Caco-2 (cell line): ENCODE results near the gene NTRK2. TPM values are rescaled to one million over a fixed set of nuclear protein-coding genes. Genes with fewer than 3 reads are reported as not detected.

Source experiments
- BruUV-seq: library from RNA; stranded (reverse); fragments of 400-500 nt; replicated peaks from 2 replicates; lab custom pipeline; 2021; lab: Mats Ljungman, UMichigan
- CTCF ChIA-PET: fragments of 300-600 bp; sonication (Branson Sonifier 250); formaldehyde crosslinking; loops from one replicate; lab custom pipeline; 2022; ENCODE audit warnings: antibody characterized with exemption; lab: Charles Lee
- POLR2A ChIA-PET: fragments of 300-600 bp; sonication (Branson Sonifier 250); formaldehyde crosslinking; loops from one replicate; lab custom pipeline; 2022; ENCODE audit warnings: antibody characterized with exemption; lab: Charles Lee
- DNase-seq, 2 experiments: peaks; one replicate each; pipeline versions ENCODE4 v3.0.0 to v3.0.0-alpha.2; 2020 to 2022
- H3K27me3 ChIP-seq: replicated peaks from 2 replicates; pipeline ENCODE4 v1.6.0; 2011; ENCODE audit warnings: low read length; ENCODE audit not compliant: control insufficient read depth, insufficient read depth
- H3K36me3 ChIP-seq: 2 replicates; pipeline ENCODE4 v1.5.1; 2011; ENCODE audit warnings: low read length; ENCODE audit not compliant: control insufficient read depth, insufficient read depth
- H3K4me1 ChIP-seq: fragments of 250-450 bp; sonication (Bioruptor Pico); 2 replicates; pipeline ENCODE4 v1.5.1; 2020; ENCODE audit warnings: mild to moderate bottlenecking
- H3K4me3 ChIP-seq: 2 replicates; pipeline ENCODE4 v1.5.1; 2011; ENCODE audit warnings: low read depth, mild to moderate bottlenecking, control low read depth, low read length
- H3K9me3 ChIP-seq: fragments of 250-450 bp; sonication (Bioruptor Pico); 2 replicates; pipeline ENCODE4 v1.5.1; 2020; ENCODE audit warnings: mild to moderate bottlenecking, moderate library complexity
- H3K27ac Mint-ChIP-seq: one replicate; pipeline ENCODE4 v1.8.0; 2022; ENCODE audit warnings: mixed read lengths; ENCODE audit not compliant: unreplicated experiment
- H3K27me3 Mint-ChIP-seq: one replicate; pipeline ENCODE4 v1.8.0; 2022; ENCODE audit warnings: mixed read lengths; ENCODE audit not compliant: insufficient read depth, unreplicated experiment
- H3K36me3 Mint-ChIP-seq: one replicate; pipeline ENCODE4 v1.8.0; 2022; ENCODE audit warnings: mild to moderate bottlenecking, mixed read lengths; ENCODE audit not compliant: insufficient read depth, unreplicated experiment
- H3K4me1 Mint-ChIP-seq: one replicate; pipeline ENCODE4 v1.8.0; 2022; ENCODE audit warnings: low read depth, mixed read lengths; ENCODE audit not compliant: unreplicated experiment
- H3K4me3 Mint-ChIP-seq: one replicate; pipeline ENCODE4 v1.8.0; 2022; ENCODE audit warnings: mild to moderate bottlenecking, moderate library complexity, mixed read lengths; ENCODE audit not compliant: unreplicated experiment
- H3K9me3 Mint-ChIP-seq: one replicate; pipeline ENCODE4 v1.8.0; 2022; ENCODE audit warnings: mixed read lengths; ENCODE audit not compliant: unreplicated experiment
- CTCF ChIP-seq, 2 experiments: fragments of 200-600 bp in 1 of 2; IDR thresholded peaks; 1 replicate in 1 of 2; 2 replicates in 1 of 2; pipeline versions ENCODE4 v1.5.1 to v1.8.0; 2011 to 2022; ENCODE audit warnings: antibody characterized with exemption in 1 of 2, control low read depth in 1 of 2, inconsistent platforms in 1 of 2, low read depth in 1 of 2, low read length in 1 of 2, mild to moderate bottlenecking in 1 of 2, moderate library complexity in 1 of 2; ENCODE audit not compliant: insufficient read depth in 1 of 2, severe bottlenecking in 1 of 2, unreplicated experiment in 1 of 2
- intact Hi-C: fragments of 100-400 bp; cut with micrococcal nuclease; formaldehyde crosslinking; loops from one replicate; pipeline ENCODE4 v1.10.0; 2022; ENCODE audit not compliant: unreplicated experiment
- total RNA-seq: library from RNA; stranded (reverse); gene quantifications from 2 replicates; pipeline ENCODE4 v1.2.3, GENCODE V29; 2022

The NTRK2 gene
- total RNA-seq, 1 experiment from 2014 or later = not detected

- TF ChIP-seq CTCF (IDR thresholded peaks at IDR 0.05; ENCODE audit: insufficient read depth in 1 of 2, low read depth in 1 of 2, low read length in 1 of 2, severe bottlenecking in 1 of 2, unreplicated experiment in 1 of 2) = peak in 1 of 2 experiments; percentile 35
- Histone ChIP-seq H3K36me3 (no peaks in the 10 kb centered on the region), H3K4me1 (no peaks in the 10 kb centered on the region), H3K4me3 (peak overlapping the region; percentile 10; the same call in 1 of the 2 replicates), H3K27me3 (no peaks in the 10 kb centered on the region), H3K9me3 (no peaks in the 10 kb centered on the region)
- DNase-seq = peak in 1 of 2 experiments; percentile 61
- CTCF ChIA-PET = no interaction called here
- POLR2A ChIA-PET = no interaction called here
- Mint-ChIP-seq H3K36me3 (no peaks in the 10 kb centered on the region), H3K4me1 (no peaks in the 10 kb centered on the region), H3K27ac (no peak overlapping the region), H3K4me3 (peak overlapping the region; percentile 66), H3K9me3 (no peaks in the 10 kb centered on the region), H3K27me3 (peaks cover 22% of the 10 kb centered on the region)
- intact Hi-C loops = loop anchor here (1.0 to 10.0 kb wide), 2 partner anchors 274 to 475 kb away; no protein-coding TSS in a partner anchor
- no TSS peak for BruUV-seq
Measured at GRCh38 chr9:84668196-84669012, 1.1 kb upstream of the NTRK2 start.

GRCh38 chr9:84669013-84669287 lies 579 bp upstream of the NTRK2 start:
- CTCF ChIA-PET = interaction anchor here (0.7 kb wide), 1 partner anchor 113 kb away, joined by 3 read pairs; no protein-coding TSS in a partner anchor
- BruUV-seq = no TSS peak
- TF ChIP-seq CTCF (IDR thresholded peaks at IDR 0.05; ENCODE audit: insufficient read depth in 1 of 2, low read depth in 1 of 2, low read length in 1 of 2, severe bottlenecking in 1 of 2, unreplicated experiment in 1 of 2) = no peak

GRCh38 chr9:84670138-84671041 lies 861 bp downstream of the NTRK2 start:
- Histone ChIP-seq H3K4me1 (no peaks in the 10 kb centered on the region), H3K27me3 (no peaks in the 10 kb centered on the region), H3K9me3 (no peaks in the 10 kb centered on the region), H3K4me3 (no peak overlapping the region), H3K36me3 (no peaks in the 10 kb centered on the region)
- POLR2A ChIA-PET = no interaction called here
- Mint-ChIP-seq H3K9me3 (no peaks in the 10 kb centered on the region), H3K4me3 (no peak overlapping the region), H3K27me3 (peaks cover 20% of the 10 kb centered on the region), H3K36me3 (no peaks in the 10 kb centered on the region), H3K4me1 (no peaks in the 10 kb centered on the region), H3K27ac (no peak overlapping the region)
- no peak for DNase-seq
- BruUV-seq = no TSS peak
- CTCF ChIA-PET = no interaction called here
- intact Hi-C loops = no loop called here
- TF ChIP-seq CTCF (IDR thresholded peaks at IDR 0.05; ENCODE audit: insufficient read depth in 1 of 2, low read depth in 1 of 2, low read length in 1 of 2, severe bottlenecking in 1 of 2, unreplicated experiment in 1 of 2) = no peak

More at GRCh38 chr9:84669013-84669287, 579 bp upstream of the NTRK2 start:
- Histone ChIP-seq H3K36me3 (no peaks in the 10 kb centered on the region), H3K4me3 (no peak overlapping the region), H3K9me3 (no peaks in the 10 kb centered on the region), H3K4me1 (no peaks in the 10 kb centered on the region), H3K27me3 (no peaks in the 10 kb centered on the region)
- H3K4me3 Mint-ChIP-seq = peak overlapping the region; percentile 66
- POLR2A ChIA-PET = no interaction called here
- no peaks in the 10 kb centered on the region for H3K9me3 Mint-ChIP-seq
- DNase-seq = no peak
- intact Hi-C loops = loop anchor here (10.0 kb wide), 1 partner anchor 274 kb away; no protein-coding TSS in a partner anchor
- peaks cover 19% of the 10 kb centered on the region for H3K27me3 Mint-ChIP-seq
- no peaks in the 10 kb centered on the region for H3K4me1 Mint-ChIP-seq
- H3K36me3 Mint-ChIP-seq = no peaks in the 10 kb centered on the region
- H3K27ac Mint-ChIP-seq = no peak overlapping the region
